SK-N-SH treated with all-trans-retinoic acid at 6 μM for 48 hours (cell line): Measurements from ENCODE around the gene COL4A4.

Source experiments
- ATAC-seq: fragments of 200-7000 bp; cut with Tn5 transposase; 3 replicates; pipeline ENCODE4 v1.9.1; 2020; ENCODE audit warnings: mild to moderate bottlenecking, moderate library complexity
- ARNTL ChIP-seq: fragments of 450-650 bp; formaldehyde crosslinking; IDR thresholded peaks from 2 replicates; pipeline ENCODE4 v1.5.0; 2020; ENCODE audit warnings: low read depth, mild to moderate bottlenecking, moderate library complexity, borderline replicate concordance
- BACH2 ChIP-seq: fragments of 250-450 bp; sonication (Bioruptor Pico); IDR thresholded peaks from 2 replicates; pipeline ENCODE4 v1.9.0; 2021; ENCODE audit warnings: mild to moderate bottlenecking, borderline replicate concordance
- CREB5 ChIP-seq: fragments of 250-450 bp; sonication (Bioruptor Pico); IDR thresholded peaks from 2 replicates; pipeline ENCODE4 v1.5.1; 2020; ENCODE audit warnings: low read depth, mild to moderate bottlenecking, moderate library complexity
- CSDC2 ChIP-seq: fragments of 250-450 bp; sonication (Bioruptor Pico); IDR thresholded peaks from 2 replicates; pipeline ENCODE4 v1.5.0; 2020; ENCODE audit warnings: mild to moderate bottlenecking, moderate library complexity
- CSRNP3 ChIP-seq: fragments of 250-450 bp; sonication (Bioruptor Pico); IDR thresholded peaks from 2 replicates; pipeline ENCODE4 v1.5.1; 2021; ENCODE audit warnings: mild to moderate bottlenecking, moderate library complexity
- ESRRG ChIP-seq: fragments of 250-450 bp; sonication (Bioruptor Pico); IDR thresholded peaks from 2 replicates; pipeline ENCODE4 v1.6.1; 2021; ENCODE audit warnings: mild to moderate bottlenecking
- GLIS3 ChIP-seq: fragments of 250-450 bp; sonication (Bioruptor Pico); IDR thresholded peaks from 2 replicates; pipeline ENCODE4 v1.5.0; 2020; ENCODE audit warnings: mild to moderate bottlenecking, moderate library complexity
- ISL1 ChIP-seq: fragments of 250-450 bp; sonication (Bioruptor Pico); IDR thresholded peaks from 2 replicates; pipeline ENCODE4 v2.1.2; 2022; ENCODE audit warnings: mild to moderate bottlenecking, moderate library complexity
- OSR1 ChIP-seq: fragments of 250-450 bp; sonication (Bioruptor Pico); IDR thresholded peaks from 2 replicates; pipeline ENCODE4 v1.8.0; 2022; ENCODE audit warnings: moderate library complexity, mild to moderate bottlenecking, inconsistent platforms
- PATZ1 ChIP-seq: fragments of 250-450 bp; sonication (Bioruptor Pico); IDR thresholded peaks from 2 replicates; pipeline ENCODE4 v1.8.0; 2020; ENCODE audit warnings: mild to moderate bottlenecking, moderate library complexity, borderline replicate concordance
- POU6F1 ChIP-seq: fragments of 250-450 bp; sonication (Bioruptor Pico); IDR thresholded peaks from 2 replicates; pipeline ENCODE4 v1.8.0; 2021; ENCODE audit warnings: low read depth, mild to moderate bottlenecking, moderate library complexity, borderline replicate concordance
- PPARA ChIP-seq: fragments of 250-450 bp; sonication (Bioruptor Pico); IDR thresholded peaks from 2 replicates; pipeline ENCODE4 v1.5.0; 2020; ENCODE audit warnings: mild to moderate bottlenecking, borderline replicate concordance
- RARB ChIP-seq: fragments of 250-450 bp; sonication (Bioruptor Pico); IDR thresholded peaks from 2 replicates; pipeline ENCODE4 v1.8.0; 2021; ENCODE audit warnings: mild to moderate bottlenecking, moderate library complexity
- SNAI2 ChIP-seq: fragments of 250-450 bp; sonication (Bioruptor Pico); IDR thresholded peaks from 2 replicates; pipeline ENCODE4 v1.5.0; 2020; ENCODE audit warnings: mild to moderate bottlenecking, moderate library complexity
- TCF4 ChIP-seq: fragments of 250-450 bp; sonication (Bioruptor Pico); IDR thresholded peaks from 2 replicates; pipeline ENCODE4 v1.8.0; 2021; ENCODE audit warnings: mild to moderate bottlenecking, moderate library complexity, borderline replicate concordance
- TOX ChIP-seq: fragments of 250-450 bp; sonication (Bioruptor Pico); IDR thresholded peaks from 2 replicates; pipeline ENCODE4 v1.8.0; 2021; ENCODE audit warnings: mild to moderate bottlenecking, moderate library complexity, borderline replicate concordance
- TSHZ2 ChIP-seq: fragments of 250-450 bp; sonication (Bioruptor Pico); IDR thresholded peaks from 2 replicates; pipeline ENCODE4 v1.5.0; 2020; ENCODE audit warnings: mild to moderate bottlenecking, moderate library complexity
- ZC3H10 ChIP-seq: fragments of 250-450 bp; sonication (Bioruptor Pico); IDR thresholded peaks from 2 replicates; pipeline ENCODE4 v1.5.1; 2021; ENCODE audit warnings: mild to moderate bottlenecking, moderate library complexity
- ZFP3 ChIP-seq: fragments of 250-450 bp; sonication (Bioruptor Pico); IDR thresholded peaks from 2 replicates; pipeline ENCODE4 v1.5.0; 2020; ENCODE audit warnings: mild to moderate bottlenecking, moderate library complexity
- ZFP30 ChIP-seq: fragments of 450-650 bp; formaldehyde crosslinking; IDR thresholded peaks from 2 replicates; pipeline ENCODE4 v1.5.0; 2022; ENCODE audit warnings: mild to moderate bottlenecking, moderate library complexity
- ZNF565 ChIP-seq: fragments of 450-650 bp; formaldehyde crosslinking; conservative IDR thresholded peaks from 2 replicates; pipeline ENCODE4 v1.5.0; 2020; ENCODE audit warnings: low read depth, mild to moderate bottlenecking, moderate library complexity
- ZNF70 ChIP-seq: fragments of 450-650 bp; formaldehyde crosslinking; IDR thresholded peaks from 2 replicates; pipeline ENCODE4 v1.5.0; 2020; ENCODE audit warnings: mild to moderate bottlenecking, moderate library complexity
- ZNF8 ChIP-seq: fragments of 450-650 bp; formaldehyde crosslinking; IDR thresholded peaks from 2 replicates; pipeline ENCODE4 v1.5.0; 2020; ENCODE audit warnings: mild to moderate bottlenecking, moderate library complexity

Gene COL4A4

GRCh38 chr2:227180770-227181169 lies 16.8 kb upstream of the COL4A4 start:
- no peak for TF ChIP-seq ARNTL (CRISPR knock-in tag)
- no peak for TF ChIP-seq ZFP3 (CRISPR knock-in tag)
- TF ChIP-seq TCF4 (CRISPR knock-in tag): no peak
- TF ChIP-seq RARB: no peak
- no peak for TF ChIP-seq ZNF70 (CRISPR knock-in tag)
- no peak for TF ChIP-seq CSRNP3 (CRISPR knock-in tag)
- no peak for TF ChIP-seq PATZ1 (CRISPR knock-in tag)
- no peak for TF ChIP-seq OSR1 (CRISPR knock-in tag)
- no peak for TF ChIP-seq CREB5 (CRISPR knock-in tag)
- TF ChIP-seq TOX: no peak
- TF ChIP-seq, all 23 proteins: peak for 0
- peak; percentile 53 for ATAC-seq

- ATAC-seq: peak; percentile 87
- TF ChIP-seq TCF4 (CRISPR knock-in tag) (no peak), CREB5 (CRISPR knock-in tag) (no peak)
Measured at GRCh38 chr2:227179988-227180685, 16.1 kb upstream of the COL4A4 start.

GRCh38 chr2:227177592-227178336 lies 13.8 kb upstream of the COL4A4 start:
- no peak for ATAC-seq
- TF ChIP-seq ARNTL (CRISPR knock-in tag): no peak
- no peak for TF ChIP-seq ZC3H10
- TF ChIP-seq SNAI2 (CRISPR knock-in tag): no peak
- TF ChIP-seq ZNF8 (CRISPR knock-in tag): no peak
- no peak for TF ChIP-seq BACH2 (CRISPR knock-in tag)
- TF ChIP-seq PPARA: no peak
- TF ChIP-seq ESRRG: no peak
- no peak for TF ChIP-seq TSHZ2
- TF ChIP-seq CREB5 (CRISPR knock-in tag): no peak
- no peak for TF ChIP-seq CSRNP3 (CRISPR knock-in tag)
- no peak for TF ChIP-seq TOX
- TF ChIP-seq ZFP30 (CRISPR knock-in tag): no peak
- TF ChIP-seq ZNF70 (CRISPR knock-in tag): no peak
- no peak for TF ChIP-seq ISL1 (CRISPR knock-in tag)
- TF ChIP-seq CSDC2: no peak
- TF ChIP-seq OSR1 (CRISPR knock-in tag): no peak
- TF ChIP-seq POU6F1 (CRISPR knock-in tag): no peak
- no peak for TF ChIP-seq ZNF565 (CRISPR knock-in tag)
- no peak for TF ChIP-seq GLIS3 (CRISPR knock-in tag)
